IPS-NIHi11 (cell line): ENCODE data around the gene PGM2L1.
"Not testable (repeated sequence)": the region's sequence is repeated elsewhere in the genome, so short reads cannot be mapped to it uniquely, and the experiment has no call there.

ENCODE experiments used
- DNase-seq: peaks from one replicate; pipeline ENCODE4 v3.0.0; 2012; ENCODE audit warnings: mixed read lengths, low spot score

Gene PGM2L1

GRCh38 chr11:74400606-74401005, 2.4 kb upstream of the PGM2L1 start:
- no peak for DNase-seq

- DNase-seq = peak; percentile 60
Observed at GRCh38 chr11:74397501-74398243, 561 bp downstream of the PGM2L1 start.

GRCh38 chr11:74392256-74392655, 6.0 kb downstream of the PGM2L1 start:
- no peak for DNase-seq

DNA sequence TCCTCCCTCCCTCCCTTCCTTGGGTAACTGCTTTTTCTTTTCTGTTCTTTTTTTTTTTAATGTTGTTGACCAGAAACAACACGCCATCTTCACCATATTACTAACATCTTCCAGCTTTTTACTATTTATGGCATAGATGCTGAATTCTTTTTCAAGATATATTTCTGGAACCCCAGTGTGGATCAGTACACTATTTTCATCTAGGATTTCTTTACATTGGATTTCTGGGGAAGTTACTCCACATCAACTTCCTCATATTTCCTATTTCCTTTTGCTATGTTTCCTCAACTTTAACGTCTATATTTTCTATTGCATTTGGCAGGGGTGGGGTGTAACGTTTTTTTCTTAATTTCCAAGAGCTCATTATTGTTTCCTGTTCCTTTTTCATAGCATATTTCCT, 7.0 kb downstream of the PGM2L1 start:
- no peak for DNase-seq

DNA sequence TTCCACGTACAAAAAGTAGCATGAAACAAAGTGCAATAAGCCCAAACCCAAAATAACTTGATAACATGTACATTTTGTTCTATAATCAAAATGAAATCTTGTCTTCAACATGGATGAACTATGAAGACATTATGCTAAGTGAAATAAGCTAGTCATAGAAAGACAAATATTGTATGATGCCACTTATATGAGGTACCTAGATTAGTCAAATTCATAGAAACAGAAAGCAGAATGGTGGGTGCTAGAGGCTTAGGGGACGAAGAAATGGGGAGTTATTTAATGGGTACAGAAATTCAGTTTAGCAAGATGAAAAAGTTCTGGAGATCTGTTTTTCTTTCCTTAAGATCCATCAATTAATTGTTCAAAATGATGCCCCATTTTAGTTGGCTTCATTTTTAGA, 7.5 kb downstream of the PGM2L1 start:
- DNase-seq = no peak

GRCh38 chr11:74388678-74389327, 9.4 kb downstream of the PGM2L1 start:
- DNase-seq = peak; percentile 37

DNA sequence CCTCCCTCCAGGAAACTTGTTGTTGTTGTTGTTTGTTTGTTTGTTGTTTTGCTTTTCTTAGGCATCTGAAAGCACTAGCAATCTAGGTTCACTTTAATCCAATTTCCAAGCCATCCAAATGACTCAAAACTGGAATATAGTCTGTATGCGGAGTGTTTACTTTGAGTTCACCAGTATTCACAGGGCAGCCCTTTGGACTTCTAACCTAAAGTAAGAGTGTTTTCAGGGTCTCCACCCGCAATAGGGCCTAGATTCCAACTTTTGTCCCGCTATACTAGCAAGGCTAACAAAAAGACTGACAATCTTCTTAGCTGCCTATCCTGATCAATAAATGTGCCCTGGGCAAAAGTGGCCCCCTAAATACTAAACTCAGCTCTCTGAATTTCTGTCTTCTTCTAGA, 13.6 kb downstream of the PGM2L1 start:
- DNase-seq = no peak

DNA sequence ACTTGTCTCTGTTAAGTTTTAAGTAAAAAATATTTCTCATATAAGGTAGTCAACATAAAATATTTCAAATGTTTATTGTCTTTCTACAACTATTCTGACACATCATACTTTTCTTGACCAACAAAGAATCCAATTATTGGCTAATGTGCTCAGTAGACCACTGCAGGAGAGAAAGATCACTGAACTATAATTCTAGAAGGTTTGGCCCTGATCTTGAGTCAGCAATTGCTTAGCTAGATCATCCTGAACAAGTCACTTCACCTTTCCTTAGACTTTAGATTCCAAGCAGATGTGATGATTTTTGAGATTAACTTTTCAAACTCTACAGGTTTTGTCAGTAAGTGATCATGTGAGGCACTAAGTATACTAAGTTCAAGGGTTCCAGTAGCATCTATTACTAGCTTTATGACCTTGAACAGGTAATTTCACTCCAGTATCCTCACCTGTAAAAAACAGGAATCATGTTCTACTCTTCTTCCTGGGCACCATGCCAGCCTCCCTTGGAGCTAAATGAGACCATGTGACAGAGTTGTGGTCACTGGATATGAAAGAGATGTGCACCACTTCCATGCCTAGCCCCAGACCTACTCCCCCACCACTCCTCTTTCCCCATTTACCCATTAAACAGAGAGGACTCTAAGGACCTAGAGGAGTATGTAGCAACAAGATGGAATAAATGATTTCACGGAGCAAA, 17.3 kb downstream of the PGM2L1 start:
- DNase-seq = no peak

GRCh38 chr11:74377689-74378088, 20.5 kb downstream of the PGM2L1 start:
- no peak for DNase-seq

GRCh38 chr11:74373382-74373781, 24.9 kb downstream of the PGM2L1 start:
- no peak for DNase-seq

GRCh38 chr11:74371269-74372052, 26.8 kb downstream of the PGM2L1 start:
- DNase-seq = no peak

GRCh38 chr11:74370123-74370522, 28.1 kb downstream of the PGM2L1 start:
- no peak for DNase-seq

DNA sequence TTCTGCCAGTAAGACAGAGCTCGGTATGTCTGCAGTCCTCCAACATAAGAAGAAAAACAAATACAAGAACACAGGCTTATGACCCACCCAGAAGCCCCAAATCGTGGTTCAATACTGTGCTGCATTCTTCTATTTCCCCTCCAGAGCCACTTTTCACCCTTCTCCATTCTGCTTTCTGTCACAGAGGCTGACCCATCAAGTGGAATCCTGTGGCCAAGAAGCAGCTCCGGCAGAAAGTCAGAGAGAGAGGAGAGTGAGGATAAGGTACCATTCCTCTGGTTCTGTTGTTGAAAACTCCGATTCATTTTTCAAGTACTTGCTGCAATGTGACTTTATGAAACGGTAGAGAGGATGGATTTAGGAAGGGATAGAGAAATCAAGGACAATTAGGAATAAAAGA, 30.4 kb downstream of the PGM2L1 start:
- no peak for DNase-seq

- DNase-seq = peak; percentile 9
Observed at GRCh38 chr11:74366576-74366975, 31.7 kb downstream of the PGM2L1 start.

- DNase-seq = not testable (repeated sequence)
Observed at GRCh38 chr11:74365805-74366204, 32.4 kb downstream of the PGM2L1 start.

- no peak for DNase-seq
Observed at GRCh38 chr11:74357449-74357848, 40.8 kb downstream of the PGM2L1 start.

- no peak for DNase-seq
Observed at GRCh38 chr11:74355626-74356025, 42.6 kb downstream of the PGM2L1 start.

DNA sequence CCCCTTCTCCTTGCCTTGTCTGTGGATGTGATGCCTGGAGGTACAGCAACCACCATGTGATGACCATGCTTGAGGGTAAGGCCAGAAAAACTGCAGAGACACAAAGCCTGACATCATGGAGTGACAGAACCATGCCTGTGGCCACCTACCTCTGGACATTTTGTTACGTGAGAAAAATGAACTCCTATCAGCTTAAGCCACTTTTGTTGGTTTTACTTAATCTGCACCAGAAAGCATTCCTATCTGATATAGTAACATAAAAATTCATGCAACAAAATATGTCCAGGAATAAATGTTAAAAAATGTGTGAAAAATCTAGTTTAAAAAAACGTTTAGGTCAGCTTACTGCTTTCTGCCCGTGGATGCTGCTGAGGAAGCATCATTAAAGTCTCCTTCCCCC, 44.2 kb downstream of the PGM2L1 start:
- DNase-seq = no peak

DNA sequence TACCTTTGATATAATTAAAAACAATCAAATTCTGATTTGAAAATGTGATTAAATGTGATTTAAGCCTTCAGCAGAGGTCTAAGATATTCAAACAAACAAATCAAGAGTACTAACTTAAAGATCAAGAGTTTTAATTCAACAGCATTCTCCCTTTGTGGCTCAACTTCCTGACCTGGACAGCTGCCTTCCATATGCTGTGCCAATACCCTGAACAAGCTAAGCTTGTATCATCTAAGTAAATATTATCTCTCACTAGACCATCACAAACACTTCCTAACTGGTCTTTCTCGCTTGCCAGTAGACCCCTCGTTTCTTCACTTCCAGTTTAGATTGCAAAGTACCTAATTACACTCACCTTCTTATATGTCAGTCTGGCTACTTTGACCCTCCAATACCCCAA, 50.9 kb downstream of the PGM2L1 start:
- no peak for DNase-seq

- no peak for DNase-seq
Observed at GRCh38 chr11:74345420-74345819, 52.8 kb downstream of the PGM2L1 start.

- no peak for DNase-seq
Observed at GRCh38 chr11:74341921-74342320, 56.3 kb downstream of the PGM2L1 start.

- DNase-seq = no peak
Observed at GRCh38 chr11:74339619-74340018, 58.6 kb downstream of the PGM2L1 start.
